ENCODE results near the gene FOXB1. TPM values are rescaled to one million over a fixed set of nuclear protein-coding genes. Genes with fewer than 3 reads are reported as not detected.

FOXB1 gene
- total RNA-seq, 1 donor from 2014 or later = not detected

DNA sequence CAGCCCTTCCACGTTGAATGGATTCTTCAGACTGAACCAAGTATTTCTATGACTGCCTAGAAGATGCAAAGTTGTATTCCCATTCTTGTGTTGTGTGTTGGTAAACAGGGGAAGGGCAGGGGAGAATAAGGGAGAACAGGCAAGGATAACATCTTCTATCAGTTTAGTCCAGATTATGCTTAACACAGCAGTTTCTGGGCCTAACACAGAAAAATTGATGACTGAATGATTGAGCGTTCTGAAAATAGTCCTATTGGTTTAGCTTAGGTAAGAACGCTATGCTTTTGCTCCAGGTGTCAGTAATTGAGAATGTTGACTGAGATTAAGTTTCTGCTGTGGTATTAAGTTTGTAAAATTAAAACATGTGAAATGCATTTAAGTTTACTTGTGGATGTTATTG lies 8.6 kb downstream of the FOXB1 start:
- no peak for ATAC-seq

DNA sequence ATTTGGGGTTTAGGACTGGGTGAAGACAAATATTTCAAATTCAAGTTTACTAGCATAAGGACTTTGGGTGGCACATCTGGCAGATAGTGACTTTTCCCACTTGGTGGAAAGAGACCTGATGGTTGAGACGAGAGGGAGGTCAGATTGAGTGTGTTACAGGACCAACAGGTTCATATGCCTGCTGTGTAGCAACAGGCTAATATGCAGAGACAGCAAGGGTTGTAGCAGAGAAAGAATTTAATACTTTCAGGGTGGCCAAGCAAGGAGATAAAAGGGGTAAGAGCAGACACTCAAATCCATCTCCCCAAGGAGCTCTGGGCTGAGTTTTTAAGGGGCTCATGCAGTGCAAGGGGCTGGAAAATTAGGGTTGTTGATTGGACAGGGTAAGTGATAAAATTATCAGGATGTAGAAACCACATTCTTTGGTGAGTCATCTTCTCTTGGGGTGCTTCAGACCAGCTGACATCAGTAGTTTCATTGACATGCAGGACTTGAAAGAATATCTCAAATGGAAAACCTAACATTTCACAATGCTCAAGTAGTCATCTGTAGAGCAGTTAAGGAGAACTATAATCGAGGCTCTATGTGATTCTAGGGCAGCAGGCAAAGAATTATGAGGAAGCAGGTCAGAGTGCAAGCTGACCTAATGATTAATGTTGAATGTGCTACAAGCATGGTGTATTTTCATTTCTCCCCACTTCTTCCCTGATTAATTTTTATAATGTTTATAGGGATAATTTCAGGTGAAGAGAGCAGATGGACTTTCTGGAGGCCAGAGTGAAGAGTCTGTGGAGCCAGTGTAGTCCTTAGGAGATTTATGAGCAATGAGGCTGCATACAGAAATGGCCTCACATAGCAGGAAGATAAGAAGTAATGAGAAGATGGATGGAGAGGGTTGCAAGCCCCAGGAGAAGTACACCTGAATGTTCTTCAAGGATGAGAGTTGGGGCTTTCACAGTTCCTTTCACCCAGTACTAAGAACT lies 13.7 kb downstream of the FOXB1 start:
- no peak for ATAC-seq
- no peak for DNase-seq (ENCODE audit: low spot score)

More for the DNA sequence above, 8.6 kb downstream of the FOXB1 start:
- DNase-seq (ENCODE audit: low spot score) = no peak

DNA sequence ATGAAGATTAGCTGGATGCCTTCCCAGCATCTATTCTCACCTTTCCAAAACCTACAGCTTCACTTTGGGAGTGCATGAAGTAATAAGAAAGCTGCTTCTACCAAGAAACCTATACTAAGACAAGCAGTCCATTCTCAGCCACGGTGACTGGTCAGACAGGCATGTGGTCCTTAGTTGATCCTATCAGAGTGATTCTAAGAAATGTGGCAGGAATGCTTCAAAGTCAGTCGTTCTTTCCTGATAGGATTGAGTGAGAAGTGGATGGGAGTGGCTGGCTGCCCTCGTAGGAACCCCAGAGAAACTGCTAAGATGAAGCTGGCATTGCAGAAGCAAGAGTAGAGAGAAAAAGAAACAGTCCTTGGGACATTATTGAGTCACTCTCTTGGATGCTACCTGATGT lies 16.6 kb downstream of the FOXB1 start:
- DNase-seq (ENCODE audit: low spot score) (no peak), ATAC-seq (no peak)

DNA sequence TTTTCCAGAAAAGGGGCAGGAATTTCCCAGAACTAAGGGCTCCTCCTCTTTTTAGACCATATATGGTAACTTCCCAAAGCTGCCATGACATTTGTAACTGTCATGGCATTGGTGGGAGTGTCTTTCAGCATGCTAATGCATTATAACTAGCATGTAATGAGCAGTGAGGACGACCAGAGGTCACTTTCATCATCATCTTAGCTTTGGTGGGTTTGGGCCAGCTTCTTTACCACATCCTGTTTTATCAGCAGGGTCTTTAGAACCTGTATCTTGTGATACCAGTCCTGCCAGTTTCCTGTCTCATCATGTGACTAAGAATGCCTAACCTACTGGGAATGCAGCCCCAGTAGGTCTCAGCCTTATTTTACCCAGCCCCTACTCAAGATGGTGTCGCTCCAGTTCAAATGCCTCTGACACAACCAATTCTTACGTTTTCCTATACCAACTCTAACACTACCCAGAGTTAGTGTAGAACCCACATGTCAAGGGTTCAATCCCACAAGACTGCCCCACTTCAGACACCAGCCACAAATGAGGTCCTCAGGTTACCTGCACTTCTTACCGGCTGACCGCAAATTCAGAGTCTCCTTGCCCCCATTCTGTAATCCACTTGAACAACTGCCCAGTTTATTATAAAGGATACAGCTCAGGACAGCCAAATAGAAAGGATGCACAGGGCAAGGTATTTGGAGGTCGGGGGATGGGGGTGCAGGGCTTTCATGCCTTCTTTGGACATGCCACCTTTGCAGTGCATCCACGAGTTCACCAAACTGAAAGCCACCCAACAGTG lies 17.7 kb downstream of the FOXB1 start:
- DNase-seq (ENCODE audit: low spot score) (no peak), ATAC-seq (no peak)

DNA sequence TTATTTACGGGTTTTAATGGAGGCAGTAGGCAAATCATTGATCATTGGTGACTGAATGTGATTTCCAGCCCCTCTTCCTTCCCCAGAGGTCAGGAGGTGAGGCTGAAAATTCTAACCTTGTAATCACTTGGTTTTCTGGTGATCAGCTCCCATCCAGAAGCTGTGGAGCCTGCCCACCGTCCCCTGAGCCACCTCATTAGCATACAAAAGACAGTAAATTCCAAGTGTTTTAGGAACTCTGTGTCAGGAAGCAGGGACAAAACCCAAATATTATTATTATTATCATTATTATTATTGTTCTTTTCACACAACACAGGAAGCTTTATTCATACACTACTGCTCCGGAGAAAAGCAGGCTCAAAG lies 18.2 kb downstream of the FOXB1 start:
- no peak for ATAC-seq
- DNase-seq (ENCODE audit: low spot score) = no peak

DNA sequence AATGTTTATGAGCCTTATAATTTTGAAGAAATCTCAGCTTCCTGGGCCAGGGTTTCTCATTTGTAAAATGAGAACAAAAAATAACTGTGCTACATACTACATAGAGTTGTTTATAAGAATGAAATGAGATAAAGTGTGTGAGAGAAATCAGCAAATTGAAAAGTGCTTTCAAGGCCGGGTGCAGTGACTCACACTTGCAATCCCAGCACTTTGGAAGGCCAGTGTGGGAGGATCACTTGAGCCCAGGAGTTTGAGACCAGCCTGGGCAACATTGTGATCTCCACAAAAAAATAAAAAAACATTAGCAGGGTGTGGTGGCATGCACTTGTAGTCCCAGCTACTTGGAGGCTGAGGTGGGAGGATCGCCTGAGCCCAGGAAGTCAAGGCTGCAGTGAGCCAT lies 22.4 kb downstream of the FOXB1 start:
- DNase-seq (ENCODE audit: low spot score) (no peak), ATAC-seq (no peak)

DNA sequence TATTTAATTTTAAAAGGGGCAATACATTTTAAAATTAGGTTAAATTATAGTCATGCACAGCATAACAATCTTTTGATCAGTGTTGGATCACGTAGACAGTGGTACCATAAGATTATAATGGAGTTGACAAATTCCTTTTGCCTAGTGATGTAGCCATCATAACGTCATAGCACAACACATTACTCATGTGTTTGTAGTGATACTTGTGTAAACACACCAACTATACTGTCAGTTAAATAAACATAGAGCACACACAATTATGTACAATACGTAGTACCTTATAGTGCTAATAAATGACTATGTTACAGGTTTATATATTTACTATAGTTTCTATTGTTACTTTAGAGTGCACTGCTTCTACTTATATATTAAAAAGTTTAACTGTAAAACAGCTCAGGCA lies 31.2 kb downstream of the FOXB1 start:
- ATAC-seq (no peak), DNase-seq (ENCODE audit: low spot score) (no peak)

DNA sequence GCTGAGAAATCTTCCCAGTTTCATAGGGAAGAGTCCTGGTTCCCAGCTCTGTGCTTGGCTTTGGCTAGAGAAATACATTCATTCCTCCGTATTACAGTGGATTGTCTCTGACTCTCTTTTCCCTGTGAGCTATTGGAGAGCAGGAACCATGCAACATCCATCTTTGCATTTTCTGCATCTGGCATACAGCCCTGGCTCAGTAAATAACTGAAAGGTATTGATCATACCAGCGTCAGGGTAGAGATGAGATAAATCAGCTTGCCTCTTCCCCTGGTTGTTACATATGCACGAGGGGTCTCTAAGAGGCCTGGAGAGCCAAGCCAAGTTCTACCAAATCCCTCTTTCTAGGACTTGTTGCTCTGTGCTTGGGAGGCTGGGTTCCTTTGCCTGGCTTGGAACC lies 35.2 kb downstream of the FOXB1 start:
- DNase-seq (ENCODE audit: low spot score) = no peak
- ATAC-seq = no peak

DNA sequence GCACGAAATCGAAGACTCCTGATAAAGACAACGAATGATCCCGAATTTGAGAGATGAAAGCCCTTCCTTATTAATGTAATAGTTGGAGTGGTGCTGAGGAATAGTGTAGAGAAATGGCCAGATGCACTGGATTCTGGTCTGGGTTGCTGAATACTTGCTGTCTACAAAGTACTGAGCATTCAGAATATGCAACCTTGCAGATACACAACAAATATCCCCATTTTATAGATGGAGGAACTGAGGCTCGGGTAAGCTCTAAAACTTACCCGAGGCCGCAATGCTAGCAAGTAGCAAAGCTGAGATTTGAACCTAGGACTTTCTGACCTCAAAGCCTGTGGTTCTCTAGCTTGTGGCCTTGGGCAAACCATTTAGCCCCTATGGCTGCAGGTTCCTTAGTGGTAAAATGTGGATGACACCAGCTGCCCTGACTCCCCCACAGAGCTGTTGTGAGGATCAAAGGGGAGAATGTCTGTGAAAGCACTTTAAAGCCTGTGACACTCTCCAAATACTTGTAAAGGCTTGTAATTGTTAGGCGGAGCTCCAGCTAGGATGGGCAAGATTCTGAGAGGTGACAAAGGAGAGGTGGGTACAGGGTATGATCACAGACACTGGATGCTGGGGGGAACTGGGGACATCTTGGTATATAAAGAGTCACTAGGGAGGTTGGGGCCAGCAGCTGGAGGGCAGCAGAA lies 39.8 kb downstream of the FOXB1 start:
- ATAC-seq = no peak
- DNase-seq (ENCODE audit: low spot score) = no peak

DNA sequence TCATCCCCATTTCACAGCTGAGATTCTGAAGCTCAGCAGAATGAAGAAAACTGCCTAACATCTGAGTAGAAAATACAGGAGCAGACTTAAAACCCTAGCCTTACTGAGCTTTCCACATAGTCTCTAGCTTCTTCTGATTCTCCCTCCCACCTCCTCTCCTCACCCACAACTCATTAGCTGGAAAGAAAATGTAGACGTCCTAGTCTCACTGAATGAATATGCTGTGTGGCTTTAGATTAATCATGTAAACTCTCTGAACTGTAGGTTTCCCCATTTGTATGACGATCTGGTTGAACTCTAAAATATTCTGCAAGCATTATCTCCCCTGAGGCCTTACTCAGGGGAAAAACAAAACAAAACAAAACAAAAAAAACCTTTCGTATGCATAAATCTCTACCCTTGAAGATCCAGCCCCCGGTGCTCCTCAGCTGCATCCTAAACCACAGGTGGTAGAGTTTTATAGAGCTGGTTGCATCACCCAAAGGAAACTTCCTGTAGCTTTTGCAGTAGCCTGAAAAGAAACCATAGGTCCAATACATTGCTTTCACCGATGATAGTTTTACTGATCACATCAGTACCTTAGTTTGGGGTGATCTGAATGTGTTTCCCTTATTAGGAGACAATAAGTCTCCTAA lies 40.6 kb downstream of the FOXB1 start:
- ATAC-seq (no peak), DNase-seq (ENCODE audit: low spot score) (no peak)

DNA sequence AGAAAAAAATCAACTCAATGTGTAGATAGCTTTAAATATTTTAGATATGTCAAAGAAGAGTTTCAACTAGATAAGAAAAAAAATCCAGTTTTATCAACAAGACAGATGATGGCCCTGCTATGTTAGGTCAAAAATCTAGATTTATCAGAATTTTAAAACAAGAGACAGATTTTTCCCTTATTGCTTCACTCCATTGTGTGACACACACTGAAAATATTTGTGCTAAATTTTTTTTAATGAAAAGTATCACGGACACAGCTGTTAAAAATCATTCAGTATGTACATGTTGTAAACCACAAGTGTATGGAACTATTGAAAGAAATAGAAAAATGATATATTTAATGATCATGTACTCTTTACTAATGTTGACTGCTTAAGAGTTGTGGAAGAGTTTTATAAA lies 43.6 kb downstream of the FOXB1 start:
- ATAC-seq (no peak), DNase-seq (ENCODE audit: low spot score) (no peak)

DNA sequence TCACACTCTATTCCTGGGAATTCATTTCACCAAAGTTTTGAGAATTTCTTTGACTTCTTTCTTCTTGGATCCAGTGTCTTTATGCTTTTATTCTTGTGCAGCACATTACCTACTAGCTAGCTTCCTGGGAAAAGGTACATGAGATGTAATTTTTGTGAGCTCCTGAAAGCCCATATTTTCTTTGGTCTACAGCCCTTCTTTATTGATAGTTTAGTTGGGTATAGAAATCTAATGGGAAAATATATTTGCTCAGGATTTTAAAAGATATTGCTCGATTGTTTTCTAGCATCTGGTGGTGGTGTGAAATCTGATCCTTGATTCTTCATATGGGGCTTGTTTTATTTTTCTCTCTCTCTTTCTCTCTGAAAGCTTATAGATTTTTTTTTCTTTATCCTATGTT lies 45.8 kb downstream of the FOXB1 start:
- DNase-seq (ENCODE audit: low spot score) = no peak
- no peak for ATAC-seq

DNA sequence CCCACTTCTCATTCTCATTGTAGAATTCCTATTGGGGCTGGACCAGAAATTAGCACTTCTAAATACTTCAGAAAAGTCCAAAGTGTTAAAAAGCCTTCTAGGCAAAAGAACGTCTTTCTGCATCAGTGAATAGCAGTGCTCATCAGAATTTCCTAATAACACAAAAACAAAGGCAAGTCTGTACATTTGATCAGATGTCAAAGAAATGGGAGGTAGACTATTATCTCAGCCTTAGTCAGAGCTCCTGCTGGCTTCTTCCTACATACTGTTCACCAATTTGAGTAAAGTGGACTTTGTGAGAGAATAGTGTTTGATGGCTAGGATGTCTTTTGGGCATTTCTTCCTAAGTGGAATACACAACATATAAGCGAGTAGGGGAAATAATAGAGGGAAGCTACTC lies 48.7 kb downstream of the FOXB1 start:
- DNase-seq (ENCODE audit: low spot score) (no peak), ATAC-seq (no peak)

DNA sequence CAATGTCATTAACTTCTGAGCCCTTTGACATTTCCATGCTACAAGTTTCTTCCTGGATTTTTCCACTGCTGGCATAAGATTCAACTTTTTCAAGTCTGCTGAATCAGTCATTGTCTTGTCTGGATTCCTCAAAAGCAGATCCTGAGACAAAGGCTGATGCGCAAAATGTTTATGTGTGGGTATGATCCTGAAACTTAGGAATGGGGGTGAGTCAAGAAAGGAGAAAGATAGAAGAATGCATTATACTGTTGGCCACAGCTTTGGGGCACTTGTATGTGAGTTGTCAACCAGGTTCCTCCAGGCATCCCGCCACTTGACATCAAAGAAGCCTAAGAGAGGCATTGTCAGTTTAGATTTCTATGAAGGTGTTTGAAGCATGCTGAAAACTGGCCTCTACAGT lies 50.4 kb downstream of the FOXB1 start:
- no peak for DNase-seq (ENCODE audit: low spot score)
- no peak for ATAC-seq

Data from left lobe of liver (tissue), 2 donors.